Heart left ventricle (tissue), 16 donors: ENCODE results near the gene ALS2CL. TPM values are rescaled to one million over a fixed set of nuclear protein-coding genes. Genes with fewer than 3 reads are reported as not detected.

Experiments
- ATAC-seq, 4 donors: fragments of 200-7000 bp; cut with Tn5 transposase; one replicate each; pipeline ENCODE4 v1.9.1; 2020 to 2022; ENCODE audit warnings: moderate library complexity in 4 of 4, mild to moderate bottlenecking in 3 of 4, moderate number of reproducible peaks in 1 of 4
- DNase-seq, 5 donors: peaks; one replicate each; pipeline ENCODE4 v3.0.0-alpha.2; 2020
- H3K27ac ChIP-seq, 12 donors: fragments of 200-600 bp; sonication (generic) in 4 of 12; one replicate each; pipeline versions ENCODE4 v1.5.0 to v1.8.0; 2016 to 2022; ENCODE audit warnings: mild to moderate bottlenecking in 2 of 12
- H3K27me3 ChIP-seq, 9 donors: fragments of 200-600 bp; sonication (generic) in 2 of 9; one replicate each; pipeline versions ENCODE4 v1.5.1 to v1.8.0; 2016 to 2022; ENCODE audit warnings: mild to moderate bottlenecking in 3 of 9
- H3K36me3 ChIP-seq, 9 donors: fragments of 200-600 bp; sonication (generic) in 2 of 9; one replicate each; pipeline versions ENCODE4 v1.5.0 to v1.8.0; 2018 to 2022; ENCODE audit warnings: mild to moderate bottlenecking in 2 of 9
- H3K4me1 ChIP-seq, 12 donors: fragments of 200-600 bp; sonication (generic) in 4 of 12; one replicate each; pipeline versions ENCODE4 v1.5.0 to v1.8.0; 2016 to 2022; ENCODE audit warnings: mild to moderate bottlenecking in 3 of 12
- H3K4me3 ChIP-seq, 12 donors: fragments of 200-600 bp; sonication (generic) in 4 of 12; one replicate each; pipeline versions ENCODE4 v1.5.0 to v1.8.0; 2017 to 2022; ENCODE audit warnings: mild to moderate bottlenecking in 9 of 12, moderate library complexity in 4 of 12
- H3K9me3 ChIP-seq, 12 donors: fragments of 200-600 bp; sonication (generic) in 4 of 12; one replicate each; pipeline versions ENCODE4 v1.5.0 to v1.8.0; 2016 to 2022; ENCODE audit warnings: mild to moderate bottlenecking in 1 of 12
- POLR2A ChIP-seq, 2 donors: fragments of 450-650 bp; IDR thresholded peaks; one replicate each; pipeline ENCODE4 v1.6.1; 2017; ENCODE audit warnings: antibody characterized with exemption in 2 of 2, mild to moderate bottlenecking in 2 of 2, moderate library complexity in 2 of 2
- WGBS, 4 donors: extraction: QIAGEN DNeasy Blood & Tissue Kit in 2 of 4; methylation state at CpG; one replicate each; pipeline versions ENCODE4 v1.1.5 to v1.1.7; 2013 to 2018; 5-methylcytosine and 5-hydroxymethylcytosine counted together
- intact Hi-C, 10 donors: fragments of 100-400 bp; cut with DNase I; formaldehyde crosslinking; loops; one replicate each; pipeline versions ENCODE4 v1.11.1 to v1.14.2; 2022
- polyA plus RNA-seq, 2 donors: library from polyadenylated mRNA; stranded (reverse); fragments of 200-250 nt; gene quantifications; one replicate each; pipeline ENCODE4 v1.2.3, GENCODE V29; 2013
- total RNA-seq, 9 donors: library from RNA; depleted of rRNA in 2 of 9; stranded (reverse); fragments of >200 nt in 2 of 9; fragmentation: NEBNext Ultra II Directional in 3 of 9; extraction: Animal tissue kit (Norgen Biotek cat#: 25700) in 3 of 9; gene quantifications; one replicate each; pipeline versions ENCODE4 v1.1.0 to v1.2.4, GENCODE V29; 2016 to 2023
- TF ChIP-seq, protein P1 (sequence below), 12 donors: fragments of 200-600 bp; sonication (generic) in 4 of 12; IDR thresholded peaks; one replicate each; pipeline versions ENCODE4 v1.5.0 to v1.8.0; 2018 to 2022; ENCODE audit warnings: antibody characterized with exemption in 12 of 12, mild to moderate bottlenecking in 5 of 12
- donor health status: ischemic (EF 13 %, LVEDD 7.1; RV severe dilation, severe dysfunction).
- donor health status: healthy with polysubstance abuse.
- donor health status: DM: no; HTN: yes; CAD: no.
- donor health status: DM: no; HTN: no; CAD: no.
- donor health status: ischemic (EF 25% LVEDD 6.9; RV normal size, moderate dysfunction).
- donor health status: ischemic (EF 25% LVEDD 5.7; RV mildly dilated, moderate dysfunction).
- donor health status: healthy.
- donor health status: DM: yes; HTN: yes; CAD: no.
- donor health status: ischemic (EF 35%, LVEDD 5.7; RV mildly dilated, moderate dysfunction).
- donor health status: nonischemic (EF 11% LVEDD 7.7; RV severe dilation, severe dysfunction).
- donor health status: DM: yes; HTN: yes; CAD: no.
- donor health status: PGD.
- donor health status: ischemic (EF 29% LVEDD 5.4; RV normal size, mild dysfunction).
- donor health status: nonischemic (EF 23%, LVEDD 6.1; RV moderate dilation, normal function).

The ALS2CL gene
- total and polyA plus RNA-seq, 11 donors = 11.8 to 40.7 (median 25.4) TPM

DNA sequence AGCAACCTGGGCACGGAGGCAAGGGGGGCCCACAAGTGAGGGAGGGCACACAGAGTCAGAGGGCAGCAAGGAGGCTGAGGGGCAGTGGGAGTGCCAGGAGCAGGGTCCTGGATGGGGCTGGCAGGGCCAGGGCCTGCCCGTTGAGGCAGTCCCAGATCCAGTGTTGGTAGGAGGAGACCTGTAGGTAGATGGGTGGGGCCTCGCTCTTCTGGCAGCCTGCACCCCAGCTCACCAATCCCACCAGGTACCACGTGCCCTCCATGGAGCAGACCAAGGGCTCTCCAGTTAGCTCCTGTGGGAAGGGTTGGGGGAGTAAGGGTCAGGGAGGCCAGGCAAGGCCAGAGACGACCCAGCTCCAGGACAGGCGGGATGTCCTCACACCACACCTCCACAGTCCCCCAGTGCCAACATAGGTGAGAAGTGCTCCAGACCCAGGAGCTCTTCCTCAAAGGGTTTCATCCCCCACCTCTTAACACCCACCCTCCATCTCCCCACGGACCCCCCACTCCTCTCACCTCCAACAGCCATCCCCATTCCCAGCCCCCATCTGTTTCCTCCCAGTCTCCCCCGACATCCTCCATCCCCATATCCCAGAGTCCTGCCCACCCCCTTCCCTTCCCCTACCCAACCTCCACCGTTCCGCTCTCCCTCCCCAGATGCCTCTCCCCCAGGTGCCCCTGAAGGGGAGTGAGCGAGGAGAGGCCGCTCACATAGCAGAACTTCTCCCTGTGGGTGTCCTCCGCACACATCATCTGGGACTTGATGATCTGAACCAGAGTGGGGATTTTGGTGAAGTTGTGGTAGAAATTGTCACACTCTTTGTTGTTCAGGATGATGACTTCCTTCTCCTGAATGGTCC is 18.9 kb upstream of the ALS2CL start:
- H3K27me3 ChIP-seq = peaks cover 0 to under 1% (median 0%) of the 10 kb centered on the region in 9 donors
- intact Hi-C loops = loop anchor here in 1 of 10 donors (10.0 kb wide), 1 partner anchor 122 kb away; no protein-coding TSS in a partner anchor
- no peaks in the 10 kb centered on the region for H3K9me3 ChIP-seq
- ATAC-seq (no peak), DNase-seq (peak in 2 of 5 donors; percentile 6 to 37)
- no peak overlapping the region for H3K27ac ChIP-seq
- peaks cover 0 to 9% (median 0%) of the 10 kb centered on the region in 12 donors for H3K4me1 ChIP-seq
- WGBS, 4 donors = 84 to 94% (median 88%) methylated on average over 10 to 13 of the region's 13 CpGs
- H3K36me3 ChIP-seq = no peaks in the 10 kb centered on the region
- H3K4me3 ChIP-seq = no peak overlapping the region
- TF ChIP-seq POLR2A (IDR thresholded peaks at IDR 0.05) = no peak

DNA sequence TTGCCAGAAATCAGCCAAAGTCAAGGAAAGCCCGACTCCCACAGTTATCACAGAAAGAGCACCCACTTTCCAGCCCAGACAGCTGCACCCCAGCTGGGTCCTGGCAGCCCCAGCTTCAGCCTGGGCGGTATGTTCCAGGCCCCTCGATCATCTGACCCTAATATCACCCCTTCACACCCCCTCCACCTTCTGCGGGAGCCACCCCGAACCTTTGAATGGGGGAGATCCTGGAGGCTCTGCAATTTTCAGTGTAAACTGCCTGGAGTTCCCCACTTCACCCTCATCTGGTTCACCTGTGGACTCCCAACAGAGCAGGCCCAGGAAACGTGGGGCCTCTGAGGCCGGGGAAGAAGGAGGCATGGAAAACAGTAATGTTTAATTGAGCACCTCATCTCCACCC is 18.3 kb upstream of the ALS2CL start:
- H3K9me3 ChIP-seq = no peaks in the 10 kb centered on the region
- intact Hi-C loops = loop anchor here in 1 of 10 donors (10.0 kb wide), 1 partner anchor 123 kb away; no protein-coding TSS in a partner anchor
- H3K4me3 ChIP-seq = no peak overlapping the region
- no peaks in the 10 kb centered on the region for H3K27me3 ChIP-seq
- TF ChIP-seq, protein P1, sequence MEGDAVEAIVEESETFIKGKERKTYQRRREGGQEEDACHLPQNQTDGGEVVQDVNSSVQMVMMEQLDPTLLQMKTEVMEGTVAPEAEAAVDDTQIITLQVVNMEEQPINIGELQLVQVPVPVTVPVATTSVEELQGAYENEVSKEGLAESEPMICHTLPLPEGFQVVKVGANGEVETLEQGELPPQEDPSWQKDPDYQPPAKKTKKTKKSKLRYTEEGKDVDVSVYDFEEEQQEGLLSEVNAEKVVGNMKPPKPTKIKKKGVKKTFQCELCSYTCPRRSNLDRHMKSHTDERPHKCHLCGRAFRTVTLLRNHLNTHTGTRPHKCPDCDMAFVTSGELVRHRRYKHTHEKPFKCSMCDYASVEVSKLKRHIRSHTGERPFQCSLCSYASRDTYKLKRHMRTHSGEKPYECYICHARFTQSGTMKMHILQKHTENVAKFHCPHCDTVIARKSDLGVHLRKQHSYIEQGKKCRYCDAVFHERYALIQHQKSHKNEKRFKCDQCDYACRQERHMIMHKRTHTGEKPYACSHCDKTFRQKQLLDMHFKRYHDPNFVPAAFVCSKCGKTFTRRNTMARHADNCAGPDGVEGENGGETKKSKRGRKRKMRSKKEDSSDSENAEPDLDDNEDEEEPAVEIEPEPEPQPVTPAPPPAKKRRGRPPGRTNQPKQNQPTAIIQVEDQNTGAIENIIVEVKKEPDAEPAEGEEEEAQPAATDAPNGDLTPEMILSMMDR (IDR thresholded peaks at IDR 0.05) = no peak
- WGBS, 4 donors = 88 to 94% (median 91%) methylated on average over 7 of the region's 7 CpGs
- H3K27ac ChIP-seq = no peak overlapping the region
- H3K4me1 ChIP-seq = peaks cover 0 to 9% (median 0%) of the 10 kb centered on the region in 12 donors
- DNase-seq = peak in 1 of 5 donors; percentile 13
- H3K36me3 ChIP-seq = no peaks in the 10 kb centered on the region
- ATAC-seq = no peak

DNA sequence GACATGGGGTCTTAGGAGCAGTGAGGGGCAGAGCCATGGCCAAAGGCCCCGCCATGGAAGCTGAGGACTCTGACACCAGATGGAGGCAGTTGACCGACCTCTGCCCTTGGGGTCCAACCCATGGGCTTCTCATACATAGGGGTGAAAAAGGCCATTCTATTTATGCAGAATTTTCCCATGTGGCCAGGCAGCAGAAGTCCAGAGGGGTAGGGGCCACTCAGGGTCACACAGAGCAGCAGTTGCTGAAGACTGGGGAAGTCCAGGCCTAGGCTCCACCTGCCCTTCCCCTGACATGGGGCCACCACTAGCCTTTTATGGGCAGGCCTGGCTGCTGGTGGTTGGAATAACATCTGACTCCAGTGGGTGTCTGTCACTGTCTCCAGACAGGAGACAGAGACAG is 17.8 kb upstream of the ALS2CL start:
- intact Hi-C loops = loop anchor here in 1 of 10 donors (10.0 kb wide), 1 partner anchor 123 kb away; no protein-coding TSS in a partner anchor
- Histone ChIP-seq H3K4me3 (no peak overlapping the region), H3K36me3 (no peaks in the 10 kb centered on the region), H3K27ac (no peak overlapping the region), H3K4me1 (peaks cover 0 to 9% (median 0%) of the 10 kb centered on the region in 12 donors), H3K9me3 (no peaks in the 10 kb centered on the region), H3K27me3 (no peaks in the 10 kb centered on the region)
- peak in 2 of 5 donors; percentile 13 to 54 for DNase-seq
- no peak for TF ChIP-seq POLR2A (IDR thresholded peaks at IDR 0.05)
- TF ChIP-seq, protein P1 (IDR thresholded peaks at IDR 0.05) = no peak
- ATAC-seq = peak in 2 of 4 donors; percentile 15 to 56
- 90 to 95% (median 93%) methylated on average over 2 of the region's 2 CpGs for WGBS, 4 donors

DNA sequence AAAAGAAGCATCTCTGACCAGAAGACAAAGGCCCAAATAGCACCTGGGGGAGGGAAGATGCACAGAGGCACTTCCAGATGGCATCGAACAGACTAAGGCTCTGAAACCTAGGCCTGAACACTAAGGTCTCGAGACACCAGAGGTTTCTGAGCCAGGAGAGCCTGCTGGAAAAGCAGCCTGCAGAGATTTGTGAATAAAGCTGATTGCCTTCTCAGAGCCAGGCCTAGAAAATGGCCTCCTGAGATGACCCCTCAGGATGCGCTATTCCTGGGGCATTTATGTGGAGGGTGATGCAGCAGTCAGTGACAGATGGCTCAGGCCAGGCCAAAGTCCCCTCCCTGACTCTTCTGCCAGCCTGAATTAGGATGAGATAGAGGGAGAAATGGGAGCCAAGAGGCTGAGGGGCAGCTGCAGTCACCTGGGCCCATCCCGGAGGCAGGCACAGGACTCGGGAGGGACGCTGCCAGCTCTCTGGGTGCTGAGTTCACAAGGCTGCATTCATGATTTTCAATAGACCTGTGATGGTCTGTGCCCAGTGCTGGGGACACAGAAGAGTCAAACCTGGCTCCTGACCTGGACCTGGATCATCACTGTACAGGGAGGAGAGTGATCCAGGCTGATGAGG is 17.3 kb upstream of the ALS2CL start:
- no peak for TF ChIP-seq POLR2A (IDR thresholded peaks at IDR 0.05)
- TF ChIP-seq, protein P1 (IDR thresholded peaks at IDR 0.05) = no peak

More for the DNA sequence above, 17.3 kb upstream of the ALS2CL start:
- Histone ChIP-seq H3K36me3 (no peaks in the 10 kb centered on the region), H3K9me3 (no peaks in the 10 kb centered on the region), H3K27ac (no peak overlapping the region), H3K4me1 (peaks cover 0 to 9% (median 0%) of the 10 kb centered on the region in 12 donors), H3K4me3 (no peak overlapping the region), H3K27me3 (no peaks in the 10 kb centered on the region)
- no peak for ATAC-seq
- intact Hi-C loops = loop anchor here in 1 of 10 donors (10.0 kb wide), 1 partner anchor 124 kb away; no protein-coding TSS in a partner anchor
- WGBS, 4 donors = 93 to 95% (median 94%) methylated on average over 6 of the region's 6 CpGs
- peak in 2 of 5 donors; percentile 11 to 46 for DNase-seq
